HG03108 (cell line): ENCODE data around the gene CHN1.

Experiments
- ATAC-seq: cut with Tn5 transposase; IDR thresholded peaks from one replicate; pipeline ENCODE4 v1.9.1; 2021; ENCODE audit warnings: moderate library complexity; ENCODE audit not compliant: unreplicated experiment

CHN1 gene

GRCh38 chr2:174929786-174930185 lies 75.4 kb downstream of the CHN1 start:
- ATAC-seq: no peak

GRCh38 chr2:174925046-174925784 lies 80.0 kb downstream of the CHN1 start:
- ATAC-seq: no peak

- no peak for ATAC-seq
Observed at GRCh38 chr2:174924061-174924693, 81.0 kb downstream of the CHN1 start.

GRCh38 chr2:174919947-174920595 lies 85.1 kb downstream of the CHN1 start:
- no peak for ATAC-seq

GRCh38 chr2:174918886-174919526 lies 86.2 kb downstream of the CHN1 start:
- no peak for ATAC-seq

- ATAC-seq: no peak
Observed at GRCh38 chr2:174916270-174916930, 88.8 kb downstream of the CHN1 start.

GRCh38 chr2:174914853-174915760 lies 90.1 kb downstream of the CHN1 start:
- no peak for ATAC-seq

GRCh38 chr2:174908284-174908683 lies 96.9 kb downstream of the CHN1 start:
- ATAC-seq: no peak

GRCh38 chr2:174903264-174903556 lies 102.0 kb downstream of the CHN1 start:
- no peak for ATAC-seq

GRCh38 chr2:174902506-174903263 lies 102.5 kb downstream of the CHN1 start:
- ATAC-seq: no peak

GRCh38 chr2:174901075-174901474 lies 104.1 kb downstream of the CHN1 start:
- no peak for ATAC-seq

GRCh38 chr2:174897286-174897685 lies 107.9 kb downstream of the CHN1 start:
- ATAC-seq: no peak

- ATAC-seq: no peak
Observed at GRCh38 chr2:174893018-174893417, 112.2 kb downstream of the CHN1 start.

- ATAC-seq: no peak
Observed at GRCh38 chr2:174892546-174892945, 112.6 kb downstream of the CHN1 start.

- ATAC-seq: no peak
Observed at GRCh38 chr2:174888646-174889271, 116.4 kb downstream of the CHN1 start.

GRCh38 chr2:174888146-174888545 lies 117.0 kb downstream of the CHN1 start:
- ATAC-seq: no peak

- no peak for ATAC-seq
Observed at GRCh38 chr2:174882416-174882815, 122.8 kb downstream of the CHN1 start.

GRCh38 chr2:174881678-174882077 lies 123.5 kb downstream of the CHN1 start:
- no peak for ATAC-seq

GRCh38 chr2:174878537-174879147 lies 126.5 kb downstream of the CHN1 start:
- ATAC-seq: no peak
